ENCODE results near the gene PDE6A. TPM values are rescaled to one million over a fixed set of nuclear protein-coding genes. Genes with fewer than 3 reads are reported as not detected.

Gene PDE6A
- total RNA-seq, 1 donor from 2014 or later: 0.12 TPM

- H3K4me1 Mint-ChIP-seq (ENCODE audit: low read depth): peaks cover 19% of the 10 kb centered on the region
- no peak for TF ChIP-seq CTCF (IDR thresholded peaks at IDR 0.05)
- H3K4me3 Mint-ChIP-seq (ENCODE audit: unreplicated experiment): no peak overlapping the region
- H3K27me3 Mint-ChIP-seq (ENCODE audit: low read depth): no peaks in the 10 kb centered on the region
- H3K27ac Mint-ChIP-seq (ENCODE audit: unreplicated experiment): no peak overlapping the region
- DNase-seq (ENCODE audit: low spot score): no peak
- peaks cover 7% of the 10 kb centered on the region for H3K36me3 Mint-ChIP-seq (ENCODE audit: low read depth)
- peaks cover 10% of the 10 kb centered on the region for H3K9me3 Mint-ChIP-seq (ENCODE audit: low read depth)
Measured at GRCh38 chr5:149869411-149869821, 75.2 kb downstream of the PDE6A start.

GRCh38 chr5:149865746-149866145 is 78.8 kb downstream of the PDE6A start:
- no peak overlapping the region for H3K27ac Mint-ChIP-seq (ENCODE audit: unreplicated experiment)
- H3K9me3 Mint-ChIP-seq (ENCODE audit: low read depth): peaks cover 10% of the 10 kb centered on the region
- H3K4me3 Mint-ChIP-seq (ENCODE audit: unreplicated experiment): no peak overlapping the region
- no peaks in the 10 kb centered on the region for H3K27me3 Mint-ChIP-seq (ENCODE audit: low read depth)
- no peak for DNase-seq (ENCODE audit: low spot score)
- no peak for TF ChIP-seq CTCF (IDR thresholded peaks at IDR 0.05)
- peaks cover 7% of the 10 kb centered on the region for H3K36me3 Mint-ChIP-seq (ENCODE audit: low read depth)
- H3K4me1 Mint-ChIP-seq (ENCODE audit: low read depth): peaks cover 3% of the 10 kb centered on the region

- TF ChIP-seq CTCF (IDR thresholded peaks at IDR 0.05): no peak
- Mint-ChIP-seq H3K4me3 (ENCODE audit: unreplicated experiment) (no peak overlapping the region), H3K36me3 (ENCODE audit: low read depth) (peaks cover 7% of the 10 kb centered on the region), H3K27ac (ENCODE audit: unreplicated experiment) (no peak overlapping the region), H3K27me3 (ENCODE audit: low read depth) (no peaks in the 10 kb centered on the region), H3K4me1 (ENCODE audit: low read depth) (peaks cover 4% of the 10 kb centered on the region), H3K9me3 (ENCODE audit: low read depth) (peaks cover 10% of the 10 kb centered on the region)
- no peak for DNase-seq (ENCODE audit: low spot score)
Measured at GRCh38 chr5:149863830-149864229, 80.8 kb downstream of the PDE6A start.

GRCh38 chr5:149863176-149863575 is 81.4 kb downstream of the PDE6A start:
- H3K27ac Mint-ChIP-seq (ENCODE audit: unreplicated experiment): no peak overlapping the region
- H3K9me3 Mint-ChIP-seq (ENCODE audit: low read depth): peaks cover 10% of the 10 kb centered on the region
- H3K27me3 Mint-ChIP-seq (ENCODE audit: low read depth): no peaks in the 10 kb centered on the region
- no peak for TF ChIP-seq CTCF (IDR thresholded peaks at IDR 0.05)
- DNase-seq (ENCODE audit: low spot score): no peak
- H3K4me1 Mint-ChIP-seq (ENCODE audit: low read depth): peaks cover 7% of the 10 kb centered on the region
- H3K36me3 Mint-ChIP-seq (ENCODE audit: low read depth): peaks cover 7% of the 10 kb centered on the region
- no peak overlapping the region for H3K4me3 Mint-ChIP-seq (ENCODE audit: unreplicated experiment)

GRCh38 chr5:149860801-149861322 is 83.7 kb downstream of the PDE6A start:
- peaks cover 19% of the 10 kb centered on the region for H3K4me1 Mint-ChIP-seq (ENCODE audit: low read depth)
- no peak for TF ChIP-seq CTCF (IDR thresholded peaks at IDR 0.05)
- no peak overlapping the region for H3K27ac Mint-ChIP-seq (ENCODE audit: unreplicated experiment)
- H3K4me3 Mint-ChIP-seq (ENCODE audit: unreplicated experiment): no peak overlapping the region
- H3K9me3 Mint-ChIP-seq (ENCODE audit: low read depth): peaks cover 2% of the 10 kb centered on the region
- no peaks in the 10 kb centered on the region for H3K27me3 Mint-ChIP-seq (ENCODE audit: low read depth)
- DNase-seq (ENCODE audit: low spot score): no peak
- peaks cover 1% of the 10 kb centered on the region for H3K36me3 Mint-ChIP-seq (ENCODE audit: low read depth)

Data from chondrocyte (in vitro differentiated cells).